HG03175 (cell line): Measurements from ENCODE around the gene CHCHD5.

Experiments used
- ATAC-seq: cut with Tn5 transposase; IDR thresholded peaks from one replicate; pipeline ENCODE4 v1.9.1; 2021; ENCODE audit warnings: mild to moderate bottlenecking, moderate library complexity; ENCODE audit not compliant: unreplicated experiment

Gene CHCHD5

GRCh38 chr2:112623913-112624777 lies 39.7 kb downstream of the CHCHD5 start:
- no peak for ATAC-seq

DNA sequence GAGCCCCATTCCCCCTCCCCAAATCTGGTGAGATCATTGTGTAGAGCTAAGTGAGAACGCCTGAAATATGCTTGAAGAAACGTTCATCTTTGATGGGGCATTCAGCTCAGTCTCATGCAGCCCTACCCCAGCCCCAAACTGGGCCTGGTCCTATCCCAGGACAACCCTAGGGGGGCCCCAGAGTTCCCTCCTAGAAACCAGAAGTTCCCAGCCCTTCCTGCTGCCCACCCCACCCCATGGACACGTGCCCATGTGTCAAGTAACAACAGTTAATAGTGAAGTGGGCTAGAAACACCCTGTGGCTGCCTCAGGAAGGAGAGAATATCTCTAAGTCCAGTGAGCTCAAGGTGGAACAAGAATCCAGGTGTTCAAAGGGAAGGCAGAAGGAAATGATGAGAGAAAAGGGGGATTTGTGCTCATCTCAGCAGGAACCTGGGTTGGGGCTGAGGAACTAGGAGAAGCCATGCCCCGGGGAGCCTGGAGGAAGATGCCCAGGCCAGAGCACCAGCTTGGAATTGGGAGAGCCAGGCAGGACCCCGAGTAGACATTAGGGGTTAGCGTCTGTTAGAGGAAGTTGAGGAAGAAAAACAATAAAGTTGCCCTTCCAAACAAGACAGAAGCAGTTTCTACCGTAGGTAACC lies 41.2 kb downstream of the CHCHD5 start:
- ATAC-seq, result no peak

DNA sequence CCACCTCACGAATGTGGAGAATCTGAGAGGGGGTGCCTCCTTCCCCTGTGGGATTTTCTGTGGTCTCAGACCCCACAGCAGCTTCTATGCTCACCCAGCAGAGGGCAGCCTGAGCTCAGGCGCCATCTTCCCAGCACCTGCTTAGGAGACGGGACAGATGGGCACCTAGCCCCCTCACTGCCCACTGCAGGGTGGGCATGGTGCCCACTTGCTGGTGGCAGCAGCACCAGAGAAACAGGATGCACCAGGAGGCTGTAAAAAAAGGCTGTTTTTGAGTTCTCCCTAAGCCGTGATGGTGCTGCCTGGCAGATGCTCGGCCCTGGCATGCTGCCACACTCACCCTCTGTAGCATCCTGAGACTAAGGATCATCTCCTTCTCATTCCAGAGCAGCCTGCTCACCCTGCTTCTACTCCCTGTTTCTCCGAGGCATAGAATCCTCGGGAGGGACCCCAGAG lies 42.2 kb downstream of the CHCHD5 start:
- ATAC-seq, result no peak

DNA sequence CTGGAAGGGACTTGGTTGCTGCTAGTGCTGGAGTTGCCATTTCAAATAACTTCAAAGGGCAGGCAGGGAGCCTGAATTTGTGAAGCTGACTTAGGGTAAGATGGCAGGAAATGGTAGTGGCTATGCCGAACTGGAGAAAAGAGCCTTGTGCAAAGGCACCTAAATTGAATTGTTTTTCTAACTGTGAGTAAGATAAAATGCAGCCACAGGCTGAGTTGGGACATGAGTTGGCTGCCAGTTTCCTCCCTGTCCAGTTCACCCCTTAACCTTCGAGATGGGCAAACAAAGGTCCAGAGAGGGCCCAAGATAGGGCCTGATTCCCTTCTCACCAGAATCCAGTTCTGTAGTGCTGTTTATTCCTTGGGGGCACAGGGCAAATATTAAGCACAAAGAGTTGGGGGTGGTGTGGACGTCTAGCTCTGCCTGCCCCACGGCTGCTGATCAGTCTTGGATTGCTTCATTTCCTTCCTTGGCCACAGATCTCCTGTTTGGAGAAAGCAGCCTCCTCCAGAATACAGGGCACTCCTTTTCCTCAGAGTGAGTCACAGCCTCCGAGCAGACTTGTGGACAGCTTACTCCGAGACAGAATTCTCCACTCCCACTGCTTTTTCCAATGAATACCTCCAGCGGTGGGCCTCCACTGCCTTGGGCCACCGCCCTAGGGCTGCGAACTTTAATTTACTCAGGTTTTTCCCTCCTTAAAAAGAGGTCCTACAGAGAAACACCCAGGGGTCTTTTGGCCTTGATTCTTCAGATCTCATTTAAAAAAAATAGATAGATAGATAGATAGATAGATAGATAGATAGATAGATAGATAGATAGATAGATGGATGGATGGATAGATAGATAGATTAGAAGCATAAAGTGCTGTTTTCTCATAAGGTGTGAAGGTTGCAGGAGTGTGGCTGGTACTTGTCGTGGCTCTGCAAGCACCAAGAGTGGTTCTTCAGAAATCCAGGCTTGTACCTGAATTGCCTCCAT lies 42.9 kb downstream of the CHCHD5 start:
- no peak for ATAC-seq

DNA sequence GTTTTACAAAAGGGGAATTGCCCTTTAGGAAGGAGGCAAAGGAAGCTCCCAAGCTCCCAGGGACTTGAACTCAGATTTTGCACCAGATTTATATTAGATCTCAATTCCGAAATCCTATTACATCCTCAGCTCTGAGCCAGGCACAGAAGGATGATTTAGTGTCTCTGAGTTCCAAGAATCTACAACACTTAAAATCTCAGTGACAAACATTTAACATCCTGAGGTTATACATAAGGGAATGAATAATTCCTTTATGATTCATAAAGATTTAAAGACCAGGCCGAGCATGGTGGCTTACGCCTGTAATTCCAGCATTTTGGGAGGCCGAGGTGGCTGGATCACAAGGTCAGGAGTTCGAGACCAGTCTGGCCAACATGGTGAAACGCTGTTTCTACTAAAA lies 44.8 kb downstream of the CHCHD5 start:
- ATAC-seq, result no peak

DNA sequence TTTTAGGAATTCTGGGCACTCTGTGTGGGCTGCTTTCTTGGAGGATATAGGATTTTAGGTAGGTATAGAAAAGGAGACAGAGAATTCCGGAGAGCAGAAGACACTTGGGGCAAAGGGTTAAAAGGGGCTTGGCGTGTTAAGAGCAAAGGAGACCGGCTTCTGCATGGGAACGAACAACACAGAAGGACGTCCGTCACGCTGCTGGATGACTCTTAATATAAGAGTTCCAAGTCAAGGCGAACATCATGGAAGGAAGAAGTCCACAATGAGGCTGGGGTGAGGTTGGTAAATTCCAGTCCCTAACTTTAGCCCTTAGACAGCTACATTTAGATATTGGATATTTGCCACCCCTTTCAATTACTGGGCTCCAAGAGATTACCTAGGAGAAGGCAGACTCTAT lies 45.4 kb downstream of the CHCHD5 start:
- ATAC-seq, result no peak

GRCh38 chr2:112630268-112630667 lies 45.9 kb downstream of the CHCHD5 start:
- ATAC-seq, result no peak

GRCh38 chr2:112633708-112634107 lies 49.3 kb downstream of the CHCHD5 start:
- no peak for ATAC-seq

GRCh38 chr2:112634153-112634873 lies 49.9 kb downstream of the CHCHD5 start:
- ATAC-seq, result no peak

DNA sequence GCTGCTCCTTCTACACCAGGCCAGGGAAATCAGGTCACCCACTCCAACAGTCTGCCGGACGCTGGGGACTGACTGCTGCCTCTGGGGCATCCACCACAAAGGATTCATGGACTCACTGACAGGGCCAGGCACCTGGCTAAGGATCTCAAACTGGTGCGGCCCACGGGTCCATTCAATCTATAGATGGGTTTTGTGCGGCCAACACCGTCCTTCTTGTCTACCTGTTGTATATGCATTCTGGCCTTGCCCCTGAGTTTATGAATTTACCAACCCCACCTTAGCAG lies 50.4 kb downstream of the CHCHD5 start:
- ATAC-seq, result no peak

DNA sequence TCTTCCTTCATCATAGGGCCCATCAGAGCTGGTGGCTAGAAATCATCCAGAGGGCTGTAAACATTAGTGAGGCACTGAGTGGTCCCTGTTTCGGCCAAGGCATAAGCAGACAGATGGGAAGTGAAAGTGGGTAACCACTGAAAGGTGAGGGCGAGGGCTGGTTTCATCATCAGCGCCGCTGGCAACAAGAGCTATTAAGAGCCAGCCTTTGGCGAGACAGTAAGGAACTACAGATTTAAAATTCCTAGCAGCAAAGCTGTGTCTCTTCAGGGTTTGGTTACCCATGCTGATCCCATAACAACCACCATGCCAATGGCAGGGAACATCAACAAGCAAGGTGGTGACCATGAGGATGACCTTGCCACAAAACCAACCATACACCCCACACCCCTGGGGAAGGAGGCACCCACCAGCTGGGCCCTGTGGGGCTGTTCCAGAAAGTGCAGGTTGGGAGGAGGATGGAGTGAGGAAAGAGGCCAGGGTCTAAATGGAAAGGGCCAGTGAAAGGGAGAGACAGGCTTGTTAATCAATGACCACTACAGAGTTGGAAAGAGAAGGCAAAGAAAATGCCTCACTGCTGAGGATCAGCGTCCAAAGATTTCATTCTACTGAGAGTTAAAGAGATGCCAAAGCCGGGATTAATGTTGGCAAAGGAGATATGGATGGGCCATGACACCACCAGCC lies 52.3 kb downstream of the CHCHD5 start:
- peak; percentile 90 for ATAC-seq

- no peak for ATAC-seq
Measured at GRCh38 chr2:112637289-112637660, 52.9 kb downstream of the CHCHD5 start.
